HL-60 (cell line): ENCODE results near the gene CTBP2.
A peak's percentile ranks its signal among the peaks of the same experiment; 100 is the strongest.

ENCODE experiments used
- DNase-seq, 2 experiments: peaks; one replicate each; pipeline ENCODE4 v3.0.0-alpha.2; 2010 to 2020; ENCODE audit warnings: low read depth in 1 of 2, low spot score in 1 of 2
- H3K27ac ChIP-seq: fragments of 250-450 bp; sonication (Bioruptor Pico); replicated peaks from 2 replicates; pipeline ENCODE4 v1.5.1; 2020; ENCODE audit warnings: mild to moderate bottlenecking, moderate library complexity
- H3K27me3 ChIP-seq: fragments of 250-450 bp; sonication (Bioruptor Pico); 2 replicates; pipeline ENCODE4 v1.5.1; 2021; ENCODE audit warnings: mild to moderate bottlenecking, moderate library complexity; ENCODE audit not compliant: insufficient read depth, poor library complexity, severe bottlenecking
- H3K4me3 ChIP-seq: replicated peaks from 2 replicates; pipeline ENCODE4 v1.5.1; 2011; ENCODE audit warnings: mild to moderate bottlenecking, control low read depth, low read length; ENCODE audit not compliant: insufficient read depth
- CTCF ChIP-seq: IDR thresholded peaks from one replicate; pipeline ENCODE4 v1.5.1; 2011; ENCODE audit warnings: low read length, control low read depth, inconsistent platforms; ENCODE audit not compliant: insufficient read depth
- GABPA ChIP-seq: IDR thresholded peaks from 2 replicates; pipeline ENCODE4 v1.6.1; 2012; ENCODE audit warnings: low read depth
- POLR2AphosphoS5 ChIP-seq: IDR thresholded peaks from 2 replicates; pipeline ENCODE4 v1.6.1; 2012; ENCODE audit warnings: low read depth
- REST ChIP-seq: IDR thresholded peaks from 2 replicates; pipeline ENCODE4 v1.6.1; 2012; ENCODE audit warnings: low read depth; ENCODE audit not compliant: insufficient replicate concordance
- SPI1 ChIP-seq: IDR thresholded peaks from 2 replicates; pipeline ENCODE4 v1.6.1; 2012; ENCODE audit warnings: low read depth, mild to moderate bottlenecking, borderline replicate concordance

Gene CTBP2

GRCh38 chr10:125064681-125065492 is 95.5 kb downstream of the CTBP2 start:
- H3K4me3 ChIP-seq: no peak overlapping the region
- no peak overlapping the region for H3K27ac ChIP-seq
- no peaks in the 10 kb centered on the region for H3K27me3 ChIP-seq
- peak; percentile 29; the same call in 1 of the 2 replicates for TF ChIP-seq POLR2AphosphoS5
- no peak for TF ChIP-seq CTCF
- peak; percentile 33; the same call in 1 of the 2 replicates for TF ChIP-seq SPI1
- DNase-seq: peak; percentile 21 to 78

DNA sequence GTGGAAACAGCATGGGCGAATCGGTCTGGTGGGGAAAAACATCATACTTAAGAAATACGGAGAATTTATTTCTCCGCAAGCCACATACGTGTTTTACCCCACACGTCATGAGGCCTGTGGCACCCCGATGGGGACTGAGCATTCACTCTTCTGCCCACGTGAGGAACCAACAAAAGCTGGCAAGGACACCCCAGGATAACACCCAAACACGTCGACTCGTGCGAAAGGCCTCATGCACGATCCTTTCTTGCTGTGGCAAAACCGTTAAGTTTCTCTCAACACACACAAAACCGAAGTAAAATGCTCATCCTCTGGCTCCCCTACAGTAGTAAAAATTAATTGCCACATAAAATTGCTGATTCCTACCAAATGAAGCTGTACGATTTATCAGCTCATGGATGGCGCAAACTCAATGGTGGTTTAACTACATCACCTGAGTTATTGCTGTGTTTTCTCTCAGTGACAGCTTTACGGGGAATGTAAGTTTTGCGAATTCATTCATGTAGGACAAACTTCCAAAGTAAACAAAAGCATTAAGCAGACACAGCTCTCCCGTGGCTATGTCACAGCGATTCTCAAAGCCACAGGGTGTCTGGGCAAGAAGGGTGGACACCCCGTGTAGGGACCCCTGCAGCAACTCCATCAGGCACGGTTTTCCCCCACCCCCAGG is 97.0 kb downstream of the CTBP2 start:
- no peak for DNase-seq
- TF ChIP-seq SPI1 (no peak), CTCF (no peak), REST (no peak), GABPA (no peak), POLR2AphosphoS5 (no peak)
- Histone ChIP-seq H3K27me3 (no peaks in the 10 kb centered on the region), H3K4me3 (no peak overlapping the region), H3K27ac (no peak overlapping the region)

- H3K27me3 ChIP-seq: no peaks in the 10 kb centered on the region
- no peak for DNase-seq
- no peak overlapping the region for H3K27ac ChIP-seq
- no peak overlapping the region for H3K4me3 ChIP-seq
- TF ChIP-seq GABPA (no peak), REST (no peak), CTCF (no peak), POLR2AphosphoS5 (no peak), SPI1 (no peak)
Measured at GRCh38 chr10:125062914-125063230, 97.5 kb downstream of the CTBP2 start.
